Peyer's patch (tissue), 4 donors: ENCODE results near the gene TFAP2A. TPM values are rescaled to one million over a fixed set of nuclear protein-coding genes. Genes with fewer than 3 reads are reported as not detected.

Experiments used
- DNase-seq, 3 donors: peaks; one replicate each; pipeline ENCODE4 v3.0.0-alpha.2; 2017 to 2019
- H3K27ac ChIP-seq, 4 donors: fragments of 200-600 bp; sonication (generic); one replicate each; pipeline ENCODE4 v1.5.1; 2016 to 2019
- H3K27me3 ChIP-seq, 2 donors: fragments of 200-600 bp; sonication (generic); one replicate each; pipeline ENCODE4 v1.5.1; 2019
- H3K36me3 ChIP-seq, 3 donors: fragments of 200-600 bp; sonication (generic); one replicate each; pipeline ENCODE4 v1.5.1; 2016 to 2019
- H3K4me1 ChIP-seq, 4 donors: fragments of 200-600 bp; sonication (generic); one replicate each; pipeline ENCODE4 v1.5.1; 2016 to 2019
- H3K4me3 ChIP-seq, 4 donors: fragments of 200-600 bp; sonication (generic); 1 replicate in 3 of 4; 2 replicates in 1 of 4; pipeline ENCODE4 v1.5.1; 2016 to 2019; ENCODE audit warnings: mild to moderate bottlenecking in 1 of 4
- H3K9me3 ChIP-seq, 4 donors: fragments of 200-600 bp; sonication (generic); one replicate each; pipeline ENCODE4 v1.5.1; 2016 to 2019; ENCODE audit warnings: mild to moderate bottlenecking in 1 of 4
- POLR2A ChIP-seq, 2 donors: fragments of 450-650 bp; IDR thresholded peaks; one replicate each; pipeline ENCODE4 v1.5.1; 2017; ENCODE audit warnings: antibody characterized with exemption in 2 of 2, mild to moderate bottlenecking in 2 of 2, moderate library complexity in 2 of 2
- total RNA-seq, 4 donors: library from RNA; depleted of rRNA; stranded (reverse); fragments of >200 nt; gene quantifications; one replicate each; pipeline ENCODE4 v1.1.0, GENCODE V29; 2016
- TF ChIP-seq, protein P1 (sequence below), 6 experiments: fragments of 450-650 bp in 4 of 6; fragments of 200-600 bp in 2 of 6; sonication (generic) in 1 of 6; IDR thresholded peaks; one replicate each; pipeline ENCODE4 v1.5.1; 2017 to 2019; ENCODE audit warnings: antibody characterized with exemption in 6 of 6, mild to moderate bottlenecking in 3 of 6, moderate library complexity in 1 of 6

The TFAP2A gene
- total RNA-seq, 4 donors from 2014 or later, result 1.4 TPM; not detected in 3

GRCh38 chr6:10386220-10386619 lies 28.7 kb downstream of the TFAP2A start:
- Histone ChIP-seq H3K9me3 (peaks cover 0 to 4% (median 0%) of the 10 kb centered on the region in 4 donors), H3K36me3 (no peaks in the 10 kb centered on the region), H3K27ac (no peak overlapping the region), H3K4me1 (peaks cover 0 to 11% (median 0%) of the 10 kb centered on the region in 4 donors), H3K27me3 (peaks cover 0 to 72% of the 10 kb centered on the region in 2 donors), H3K4me3 (no peak overlapping the region)
- no peak for TF ChIP-seq POLR2A (IDR thresholded peaks at IDR 0.05)
- DNase-seq, result no peak

DNA sequence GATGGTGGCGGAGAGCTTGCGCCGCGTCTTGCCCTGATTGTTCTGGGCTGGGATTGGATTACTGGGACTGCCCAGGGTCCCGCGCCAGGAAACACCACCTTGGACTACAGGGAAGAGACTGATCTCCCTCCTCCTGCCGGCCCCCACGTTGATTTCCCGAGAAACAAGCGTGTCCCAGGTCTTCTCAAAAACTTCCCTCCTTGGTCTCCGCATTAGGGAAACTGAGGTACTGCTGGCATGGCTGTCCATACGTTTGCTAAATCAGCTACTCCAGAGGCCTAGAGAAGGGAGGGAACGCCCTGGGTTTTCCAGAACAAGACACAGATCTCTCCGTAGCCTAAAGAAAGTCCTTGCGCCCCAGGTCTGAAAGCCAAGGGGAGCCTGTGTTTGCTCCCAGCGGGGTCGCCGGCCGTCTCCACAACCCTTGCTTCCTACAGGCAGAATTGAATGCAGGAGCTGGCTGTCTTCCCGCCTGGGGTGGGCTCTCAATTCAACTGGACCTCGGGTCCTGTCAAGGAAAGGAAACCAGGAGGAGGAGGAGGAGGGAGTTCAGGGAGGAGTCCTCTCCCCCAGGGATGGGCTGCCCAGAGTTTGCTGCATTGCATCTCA lies 29.2 kb downstream of the TFAP2A start:
- Histone ChIP-seq H3K9me3 (peaks cover 0 to 4% (median 0%) of the 10 kb centered on the region in 4 donors), H3K4me1 (peaks cover 0 to 11% (median 0%) of the 10 kb centered on the region in 4 donors), H3K4me3 (no peak overlapping the region), H3K27me3 (peaks cover 0 to 68% of the 10 kb centered on the region in 2 donors), H3K27ac (no peak overlapping the region), H3K36me3 (no peaks in the 10 kb centered on the region)
- TF ChIP-seq, protein P1, sequence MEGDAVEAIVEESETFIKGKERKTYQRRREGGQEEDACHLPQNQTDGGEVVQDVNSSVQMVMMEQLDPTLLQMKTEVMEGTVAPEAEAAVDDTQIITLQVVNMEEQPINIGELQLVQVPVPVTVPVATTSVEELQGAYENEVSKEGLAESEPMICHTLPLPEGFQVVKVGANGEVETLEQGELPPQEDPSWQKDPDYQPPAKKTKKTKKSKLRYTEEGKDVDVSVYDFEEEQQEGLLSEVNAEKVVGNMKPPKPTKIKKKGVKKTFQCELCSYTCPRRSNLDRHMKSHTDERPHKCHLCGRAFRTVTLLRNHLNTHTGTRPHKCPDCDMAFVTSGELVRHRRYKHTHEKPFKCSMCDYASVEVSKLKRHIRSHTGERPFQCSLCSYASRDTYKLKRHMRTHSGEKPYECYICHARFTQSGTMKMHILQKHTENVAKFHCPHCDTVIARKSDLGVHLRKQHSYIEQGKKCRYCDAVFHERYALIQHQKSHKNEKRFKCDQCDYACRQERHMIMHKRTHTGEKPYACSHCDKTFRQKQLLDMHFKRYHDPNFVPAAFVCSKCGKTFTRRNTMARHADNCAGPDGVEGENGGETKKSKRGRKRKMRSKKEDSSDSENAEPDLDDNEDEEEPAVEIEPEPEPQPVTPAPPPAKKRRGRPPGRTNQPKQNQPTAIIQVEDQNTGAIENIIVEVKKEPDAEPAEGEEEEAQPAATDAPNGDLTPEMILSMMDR (IDR thresholded peaks at IDR 0.05), result no peak
- no peak for TF ChIP-seq POLR2A (IDR thresholded peaks at IDR 0.05)
- DNase-seq, result no peak

GRCh38 chr6:10384610-10385523 lies 30.0 kb downstream of the TFAP2A start:
- DNase-seq, result no peak
- Histone ChIP-seq H3K4me1 (peaks cover 0 to 11% (median 0%) of the 10 kb centered on the region in 4 donors), H3K36me3 (no peaks in the 10 kb centered on the region), H3K9me3 (no peaks in the 10 kb centered on the region), H3K4me3 (no peak overlapping the region), H3K27me3 (peaks cover 0 to 62% of the 10 kb centered on the region in 2 donors), H3K27ac (no peak overlapping the region)
- TF ChIP-seq, protein P1 (IDR thresholded peaks at IDR 0.05), result no peak
- no peak for TF ChIP-seq POLR2A (IDR thresholded peaks at IDR 0.05)

GRCh38 chr6:10384091-10384609 lies 30.7 kb downstream of the TFAP2A start:
- H3K27me3 ChIP-seq, result peaks cover 0 to 60% of the 10 kb centered on the region in 2 donors
- no peaks in the 10 kb centered on the region for H3K36me3 ChIP-seq
- TF ChIP-seq, protein P1 (IDR thresholded peaks at IDR 0.05), result no peak
- no peak for TF ChIP-seq POLR2A (IDR thresholded peaks at IDR 0.05)
- no peak overlapping the region for H3K27ac ChIP-seq
- H3K4me3 ChIP-seq, result no peak overlapping the region
- no peak for DNase-seq
- peaks cover 0 to 11% (median 0%) of the 10 kb centered on the region in 4 donors for H3K4me1 ChIP-seq
- no peaks in the 10 kb centered on the region for H3K9me3 ChIP-seq

DNA sequence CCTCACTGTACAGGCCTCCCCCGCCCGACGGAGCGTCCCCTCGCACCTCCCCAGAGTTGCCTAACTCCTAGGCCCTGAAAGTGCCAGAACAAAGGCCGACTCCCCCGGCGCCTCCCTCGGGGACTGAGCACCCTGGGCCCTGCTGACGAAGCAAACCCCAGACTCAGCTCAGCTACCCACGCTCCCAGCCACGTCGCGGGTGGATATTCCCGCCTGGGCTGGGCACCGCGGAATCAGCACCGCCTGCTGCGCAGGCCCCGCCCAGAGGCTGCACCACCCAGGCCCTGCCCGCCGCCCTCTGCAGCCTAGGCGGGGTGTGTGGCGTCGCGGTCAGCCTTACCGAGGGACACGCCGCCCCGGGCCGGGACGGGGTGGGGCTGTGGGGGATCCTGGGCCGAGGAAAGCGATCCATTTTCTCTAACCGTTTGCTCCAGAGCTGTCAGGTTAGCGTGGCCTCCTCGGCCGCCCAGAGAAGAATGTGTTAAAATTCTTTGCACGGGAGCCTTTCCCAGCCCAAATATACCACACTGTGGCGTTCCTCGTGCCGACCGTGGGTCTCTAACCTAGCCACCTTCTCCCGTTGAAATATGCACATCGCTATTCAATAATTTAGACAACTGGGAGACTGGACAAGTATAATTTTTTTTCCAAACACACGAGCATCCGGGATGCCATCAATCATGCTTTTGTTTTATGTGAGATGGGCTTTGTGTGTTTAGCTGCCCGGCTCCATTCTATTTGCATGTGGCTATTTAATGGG lies 31.4 kb downstream of the TFAP2A start:
- no peak for TF ChIP-seq POLR2A (IDR thresholded peaks at IDR 0.05)
- TF ChIP-seq, protein P1 (IDR thresholded peaks at IDR 0.05), result no peak
- Histone ChIP-seq H3K4me3 (peak overlapping the region in 1 of 4 donors; percentile 14), H3K27me3 (peaks cover 0 to 60% of the 10 kb centered on the region in 2 donors), H3K27ac (no peak overlapping the region), H3K9me3 (no peaks in the 10 kb centered on the region), H3K36me3 (no peaks in the 10 kb centered on the region), H3K4me1 (peaks cover 0 to 11% (median 0%) of the 10 kb centered on the region in 4 donors)
- no peak for DNase-seq
